COLO668 (cell line): ENCODE measurements around the gene ITGB3BP.
"Not testable (repeated sequence)": the region's sequence is repeated elsewhere in the genome, so short reads cannot be mapped to it uniquely, and the experiment has no call there.

Experiments
- DNase-seq: peaks from one replicate; lab custom pipeline; 2025; ENCODE audit not compliant: unreplicated experiment; lab: John Stamatoyannopoulos, UW

The ITGB3BP gene

DNA sequence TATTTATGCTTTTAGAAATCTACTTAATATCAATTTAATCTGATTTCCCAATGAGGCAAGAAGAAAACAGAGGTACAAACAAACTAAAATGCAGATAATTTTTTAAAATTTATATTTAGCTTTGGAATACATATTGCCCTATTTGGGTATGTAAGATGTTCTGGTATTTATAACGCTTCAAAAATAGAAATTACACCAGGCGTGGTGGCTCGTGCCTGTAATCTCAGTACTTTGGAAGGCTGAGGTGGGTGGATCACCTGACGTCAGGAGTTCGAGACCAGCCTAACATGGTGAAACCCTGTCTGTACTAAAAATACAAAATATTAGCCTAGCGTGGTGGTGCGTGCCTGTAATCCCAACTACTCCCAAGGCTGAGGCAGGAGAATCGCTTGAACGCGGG is 13.3 kb downstream of the ITGB3BP start:
- no peak for DNase-seq

DNA sequence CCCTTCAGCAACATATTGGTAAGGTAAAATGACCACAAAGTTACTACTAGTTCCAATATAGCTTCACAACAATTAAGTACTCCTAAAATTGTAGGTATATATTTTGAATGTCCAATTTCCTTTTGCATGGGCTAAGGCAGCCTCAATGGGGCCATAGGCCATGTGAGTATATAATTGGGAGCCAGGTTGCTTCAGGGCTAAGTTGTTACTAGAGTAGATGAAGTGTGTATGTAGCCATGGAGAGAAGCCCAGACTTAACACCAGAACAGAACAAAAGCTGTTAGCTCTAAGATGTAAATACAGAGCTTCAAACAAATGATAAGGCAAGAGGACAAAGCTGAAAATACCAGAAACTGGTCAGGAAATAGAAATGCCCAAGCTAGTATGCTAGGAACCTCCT is 16.2 kb downstream of the ITGB3BP start:
- no peak for DNase-seq

DNA sequence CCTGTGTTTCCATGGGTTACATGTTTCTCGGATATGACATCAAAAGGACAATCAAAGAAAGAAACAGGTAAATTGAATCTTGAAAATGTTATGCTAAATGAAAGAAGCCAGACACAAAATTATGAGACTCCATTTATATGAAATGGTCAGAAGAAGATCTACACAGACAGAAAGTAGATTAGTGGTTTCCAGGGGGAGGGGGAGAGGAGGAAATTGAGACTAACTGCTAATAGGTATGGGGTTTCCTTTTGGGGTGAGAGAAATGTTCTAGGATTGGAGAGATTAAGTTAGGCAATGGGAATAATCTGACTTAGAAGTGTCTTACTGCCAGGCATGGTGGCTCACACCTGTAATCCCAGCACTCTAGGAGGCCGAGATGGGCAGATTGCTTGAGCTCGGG is 21.8 kb downstream of the ITGB3BP start:
- DNase-seq: no peak

DNA sequence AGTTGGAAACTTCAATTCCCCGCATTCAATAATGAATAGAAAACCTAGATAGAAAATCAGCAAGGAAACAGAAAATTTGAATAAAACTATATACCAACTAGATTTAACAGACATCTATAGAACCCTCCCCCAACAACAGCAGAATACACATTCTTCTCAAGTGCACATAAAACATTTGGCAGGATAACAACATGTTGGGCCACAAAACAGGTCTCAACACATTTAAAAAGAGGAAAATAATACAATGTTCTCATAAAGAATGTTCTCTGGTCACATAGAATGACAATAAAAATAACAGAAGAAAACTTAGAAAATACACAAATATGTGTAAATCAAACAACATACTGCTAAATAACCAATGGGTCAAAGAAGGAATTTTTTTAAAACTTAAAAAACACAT is 24.9 kb downstream of the ITGB3BP start:
- no peak for DNase-seq

DNA sequence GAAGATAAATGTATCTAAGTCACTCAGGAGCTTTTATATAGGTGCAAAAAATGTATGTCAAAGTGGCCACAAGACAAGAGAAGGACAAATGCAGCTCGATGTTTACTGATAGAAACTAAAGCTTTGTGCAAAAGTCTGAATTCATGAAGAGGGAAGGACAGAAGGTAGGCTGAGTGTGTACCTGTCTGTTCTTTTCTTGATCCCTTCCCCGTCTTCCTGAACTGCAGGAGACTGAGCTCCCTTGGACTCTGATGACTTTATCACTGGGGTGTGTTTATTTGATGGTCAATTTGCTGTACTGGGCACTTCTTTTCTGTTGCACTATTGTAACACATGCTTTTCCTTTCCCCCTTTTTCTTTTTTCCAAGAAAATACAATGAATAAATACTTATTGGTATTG is 25.4 kb downstream of the ITGB3BP start:
- DNase-seq: no peak

DNA sequence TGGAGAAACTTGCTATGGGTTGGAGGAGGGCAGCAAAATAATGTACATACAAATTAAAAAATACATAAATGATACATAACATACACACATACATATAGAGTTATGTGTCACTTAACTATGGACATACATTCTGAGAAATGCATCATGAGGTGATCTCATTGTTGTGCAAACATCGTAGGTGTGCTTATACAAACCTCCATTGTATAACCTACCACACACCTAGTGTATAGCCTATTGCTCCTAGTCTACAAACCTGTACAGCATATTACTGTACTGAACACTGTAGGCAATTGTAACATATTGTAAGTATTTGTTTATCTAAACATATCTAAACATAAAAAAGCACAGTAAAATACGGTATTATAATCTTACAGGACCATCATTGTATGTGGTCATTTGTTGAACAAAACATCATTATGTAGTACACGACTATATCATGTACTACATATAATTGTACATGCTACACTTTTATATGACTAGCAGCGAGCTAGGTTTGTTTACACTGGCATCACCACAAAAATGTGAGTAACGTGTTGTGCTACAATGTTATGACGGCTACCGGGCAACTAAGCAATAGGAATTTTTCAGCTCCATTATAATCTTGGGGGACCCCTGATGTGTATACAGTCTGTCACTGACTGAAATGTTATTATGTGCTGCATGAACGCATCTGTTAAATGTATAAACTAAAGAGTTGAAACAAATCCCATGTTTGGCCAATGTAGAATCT is 35.5 kb downstream of the ITGB3BP start:
- peak; percentile 63 for DNase-seq

DNA sequence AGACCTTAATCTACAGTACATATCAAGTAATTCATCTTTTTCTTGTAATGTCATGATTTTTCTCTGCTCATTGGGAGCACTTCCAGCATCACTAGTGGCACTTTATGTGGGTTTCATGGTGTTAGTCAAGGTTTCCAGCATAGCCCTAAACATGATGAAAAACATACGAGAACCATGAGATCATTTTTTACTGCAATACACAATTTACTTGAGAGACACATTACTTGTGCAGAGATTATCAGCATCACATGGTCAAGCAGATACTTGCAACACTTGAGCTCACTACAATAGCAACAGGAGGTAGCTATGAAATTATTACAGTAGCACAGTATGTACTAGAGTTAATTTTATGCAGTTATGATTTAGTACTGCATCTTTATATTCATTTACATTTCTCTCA is 36.4 kb downstream of the ITGB3BP start:
- DNase-seq: no peak

DNA sequence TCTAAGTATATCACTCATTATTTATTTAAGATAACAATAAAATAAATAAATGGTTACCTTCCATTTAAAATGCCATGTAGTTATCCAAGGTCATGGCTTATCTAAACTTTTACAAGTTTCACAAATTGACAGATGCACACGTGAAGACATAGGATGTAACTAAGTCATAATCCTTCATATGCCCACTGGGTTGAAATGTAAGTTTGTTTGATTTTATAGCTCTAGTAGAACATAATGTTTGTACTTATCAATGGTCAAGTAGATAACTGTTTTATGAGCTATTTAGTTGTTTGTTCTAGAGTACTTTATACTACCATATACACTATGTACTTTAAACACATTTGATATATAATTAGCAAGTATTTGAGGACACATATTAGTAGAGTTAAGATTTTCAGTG is 43.0 kb downstream of the ITGB3BP start:
- DNase-seq: no peak

DNA sequence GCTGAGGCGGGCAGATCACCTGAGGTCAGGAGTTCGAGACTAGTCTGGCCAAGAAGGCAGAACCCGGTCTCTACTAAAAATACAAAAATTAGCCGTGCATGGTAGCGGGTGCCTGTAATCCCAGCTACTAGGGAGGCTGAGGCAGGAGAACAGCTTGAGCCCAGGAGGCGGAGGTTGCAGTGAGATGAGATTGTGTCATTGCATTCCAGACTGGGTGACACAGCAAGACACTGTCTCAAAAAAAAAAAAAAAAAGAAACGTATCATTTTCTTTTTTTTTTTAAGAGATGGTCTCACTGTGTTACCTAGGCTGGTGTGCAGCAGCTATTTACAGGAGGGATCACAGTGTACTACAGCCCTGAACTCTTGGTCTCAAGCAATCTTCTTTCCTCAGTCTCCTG is 47.3 kb downstream of the ITGB3BP start:
- no peak for DNase-seq

DNA sequence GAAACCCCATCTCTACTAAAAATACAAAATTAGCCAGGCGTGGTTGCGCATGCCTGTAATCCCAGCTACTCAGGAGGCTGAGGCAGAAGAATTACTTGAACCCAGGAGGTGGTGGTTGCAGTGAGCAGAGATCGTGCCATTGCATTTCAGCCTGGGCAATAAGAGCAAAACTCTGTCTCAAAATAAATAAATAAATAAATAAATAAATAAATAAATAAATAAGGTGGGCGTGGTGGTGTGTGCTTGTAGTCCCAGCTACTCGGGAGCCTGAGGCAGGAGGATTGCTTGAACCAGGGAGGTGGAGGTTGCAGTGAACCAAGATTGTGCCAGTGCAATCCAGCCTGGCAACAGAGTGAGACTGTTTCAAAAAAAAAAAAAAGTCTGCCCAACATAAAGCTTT is 54.3 kb downstream of the ITGB3BP start:
- DNase-seq: not testable (repeated sequence)

DNA sequence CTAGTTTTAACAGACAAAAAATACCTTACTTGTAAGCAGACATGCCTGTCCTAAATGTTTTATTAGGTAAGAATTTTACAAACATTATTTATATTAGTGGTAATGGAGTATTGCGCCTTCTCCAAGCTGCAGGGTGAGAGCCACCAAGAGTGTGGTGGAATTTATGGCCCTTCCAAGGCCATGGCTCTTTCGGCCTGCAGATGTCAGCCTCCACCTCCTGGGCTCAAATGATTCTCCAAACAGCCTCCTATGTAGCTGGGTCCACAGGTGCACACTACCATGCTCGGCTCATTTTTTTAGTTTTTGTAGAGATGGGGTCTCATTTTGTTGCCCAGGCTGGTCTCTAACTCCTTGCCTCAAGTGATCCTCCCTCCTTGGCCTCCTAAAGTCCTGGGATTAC is 56.3 kb downstream of the ITGB3BP start:
- no peak for DNase-seq

DNA sequence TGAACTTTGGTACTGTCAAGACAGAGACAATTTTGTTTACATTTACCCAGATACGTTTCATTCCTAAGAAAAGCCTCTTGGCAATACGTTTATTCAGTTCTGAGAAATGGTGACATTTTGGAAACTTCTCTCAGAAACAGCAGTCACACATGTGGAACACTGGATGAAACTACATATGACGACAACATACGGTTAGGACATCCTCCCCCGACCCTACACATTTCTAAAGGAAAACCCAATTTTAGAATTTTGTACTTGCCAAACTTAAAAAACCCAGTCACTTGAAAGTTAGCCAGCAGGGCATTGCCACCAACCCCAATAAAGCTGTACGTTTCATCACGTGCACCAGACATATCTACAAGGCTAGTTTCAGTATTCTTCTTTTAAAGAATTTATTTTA is 56.8 kb downstream of the ITGB3BP start:
- DNase-seq: no peak

DNA sequence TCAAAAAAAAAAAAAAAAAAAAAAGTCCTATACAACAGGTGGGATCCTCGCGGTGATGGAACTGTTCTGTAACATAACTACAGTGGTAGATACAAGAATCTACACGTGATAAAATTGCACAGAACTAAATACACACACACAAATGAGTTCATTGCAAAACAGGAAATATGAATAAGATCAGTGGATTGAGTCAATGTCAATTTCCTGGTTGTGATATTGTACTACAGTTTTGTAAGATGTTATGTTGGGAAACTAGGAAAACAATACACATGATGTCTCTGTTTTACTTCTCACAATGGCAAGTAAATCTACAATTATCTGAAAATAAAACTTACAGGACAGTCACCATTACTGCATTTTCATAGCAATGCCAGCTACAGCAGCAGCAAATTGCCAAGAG is 59.8 kb downstream of the ITGB3BP start:
- DNase-seq: no peak

DNA sequence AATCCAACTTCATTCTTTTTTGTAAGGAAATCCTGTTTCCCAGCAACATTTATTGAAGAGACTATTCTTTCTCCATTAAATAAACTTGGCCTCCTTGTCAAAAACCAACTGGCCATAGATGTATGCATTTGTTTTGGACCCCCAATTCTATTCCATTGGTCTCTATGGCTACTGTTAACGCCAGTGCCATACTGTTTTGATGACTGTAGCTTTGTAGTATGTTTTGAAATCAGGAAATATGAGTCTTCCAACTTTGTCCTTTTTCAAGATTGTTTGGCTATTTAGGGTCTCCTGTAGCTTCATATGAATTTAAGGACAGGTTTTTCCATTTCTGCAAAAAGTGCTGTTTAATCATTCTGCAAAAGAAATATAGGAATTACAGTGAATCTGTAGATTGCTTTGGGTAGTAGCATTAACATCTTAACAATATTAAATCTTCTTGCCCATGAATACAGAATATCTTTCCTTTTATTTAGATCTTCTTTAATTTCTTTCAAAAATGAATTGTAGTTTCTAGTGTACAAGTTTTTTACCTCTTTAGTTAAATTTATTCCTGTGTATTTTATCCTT is 61.3 kb downstream of the ITGB3BP start:
- no peak for DNase-seq

DNA sequence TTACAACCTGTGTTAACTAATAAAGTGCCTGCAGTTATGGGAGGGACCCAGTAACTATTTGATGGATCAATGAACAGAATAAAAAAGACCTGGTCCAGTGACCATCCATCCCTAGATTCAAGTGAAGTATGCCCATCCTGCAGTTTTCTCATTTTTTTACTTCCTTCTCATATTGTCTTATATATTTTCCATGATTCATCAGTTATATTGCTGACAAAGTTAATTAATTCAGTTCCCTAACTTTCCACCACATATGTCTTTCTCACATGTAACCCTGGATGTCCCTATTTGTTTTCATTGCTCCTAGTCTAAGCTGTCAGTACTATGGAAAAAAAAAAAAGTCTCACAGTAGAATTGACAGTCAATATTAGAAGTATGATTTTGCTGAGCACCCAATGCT is 64.3 kb downstream of the ITGB3BP start:
- DNase-seq: no peak

DNA sequence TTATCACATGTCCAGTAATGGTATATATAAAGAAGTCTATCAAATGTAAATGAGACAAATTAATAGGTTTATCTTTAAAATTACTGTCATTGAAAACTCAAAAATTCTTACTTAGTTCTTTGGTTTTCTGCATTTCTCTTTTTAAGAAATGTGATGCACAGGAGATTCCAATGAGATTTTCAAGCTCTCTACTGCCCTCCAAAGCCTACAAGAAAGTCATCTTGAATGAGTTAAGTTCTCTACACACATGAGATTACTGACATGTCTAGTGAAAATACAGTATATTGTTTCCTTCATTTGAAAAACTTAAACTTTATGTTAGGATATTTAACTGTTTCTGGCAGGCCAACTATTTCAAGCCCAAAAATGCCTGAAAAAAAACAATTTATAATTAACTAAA is 68.8 kb downstream of the ITGB3BP start:
- DNase-seq: no peak

DNA sequence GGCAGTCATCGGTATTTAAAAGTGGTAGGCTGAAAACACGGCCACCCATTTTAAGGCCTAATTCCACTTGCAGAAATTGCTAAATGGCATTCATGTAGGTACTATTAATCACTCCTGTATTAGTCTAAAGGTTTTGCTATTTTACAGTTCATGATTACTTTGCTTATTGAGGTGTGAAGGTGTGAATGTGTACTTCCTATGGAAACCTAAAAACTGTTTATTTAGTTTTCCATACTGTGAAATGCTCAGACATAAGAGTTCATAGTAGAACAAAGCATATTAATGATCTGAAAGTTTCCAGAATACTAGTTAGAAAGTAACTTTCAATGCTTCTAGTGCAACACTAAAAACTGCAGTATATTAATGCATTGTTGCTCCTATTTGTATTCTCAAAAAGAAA is 69.8 kb downstream of the ITGB3BP start:
- no peak for DNase-seq

DNA sequence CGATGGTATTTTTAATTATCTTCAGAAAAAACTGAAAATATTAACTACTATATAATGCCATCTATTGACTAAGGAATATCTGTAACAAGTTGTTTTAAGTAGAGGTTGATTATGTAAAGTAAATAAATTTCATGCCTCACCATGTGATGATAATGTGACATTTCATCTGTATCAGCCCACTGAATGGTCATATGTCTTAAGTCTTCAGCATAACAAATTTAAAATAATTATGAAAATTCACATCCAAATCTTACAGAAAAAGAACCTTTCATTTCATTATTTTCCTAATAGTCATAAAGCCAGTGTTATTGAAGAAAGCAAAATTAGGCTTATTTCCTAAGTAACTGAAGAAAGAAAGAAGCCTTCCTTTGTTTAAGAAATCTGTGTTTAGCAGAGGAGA is 72.6 kb downstream of the ITGB3BP start:
- no peak for DNase-seq

DNA sequence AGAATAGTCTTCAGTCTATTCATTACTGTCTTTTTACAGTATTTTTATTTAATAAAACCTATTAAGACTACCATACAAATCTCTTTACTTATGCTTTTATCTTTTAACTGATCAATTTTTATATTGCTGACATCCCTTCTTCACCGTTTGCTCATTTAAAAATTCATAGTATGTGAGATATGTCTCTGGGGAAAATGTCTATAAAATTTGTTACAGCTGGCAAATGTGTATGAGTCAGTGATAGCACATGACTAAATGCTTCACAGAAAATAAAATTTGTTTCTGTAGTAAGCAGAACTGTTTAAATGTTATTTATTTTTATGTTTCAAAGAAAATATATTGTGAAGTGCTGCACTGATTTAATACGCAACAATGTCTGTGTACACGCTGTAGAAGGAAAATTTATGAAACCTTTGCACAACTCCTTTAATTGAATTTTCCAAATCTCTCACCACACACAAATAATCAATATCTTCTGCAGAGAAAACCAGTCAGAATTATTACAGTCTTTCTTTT is 74.2 kb downstream of the ITGB3BP start:
- DNase-seq: no peak

DNA sequence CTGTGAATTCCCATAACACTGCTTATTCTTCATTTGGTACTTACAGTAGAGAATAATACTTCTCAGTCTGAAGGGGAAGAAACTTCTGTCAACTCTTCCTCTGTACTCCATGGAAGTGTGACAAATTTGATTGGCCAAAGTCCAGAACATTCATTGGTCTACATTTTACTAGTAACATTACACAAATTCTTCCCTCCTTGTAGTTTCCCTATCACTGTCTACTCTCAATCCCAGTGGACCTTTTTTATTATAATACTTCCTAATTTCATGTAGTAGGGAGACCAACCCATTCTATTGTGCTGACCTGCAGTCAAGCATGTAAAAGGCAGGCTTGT is 80.9 kb downstream of the ITGB3BP start:
- DNase-seq: no peak

DNA sequence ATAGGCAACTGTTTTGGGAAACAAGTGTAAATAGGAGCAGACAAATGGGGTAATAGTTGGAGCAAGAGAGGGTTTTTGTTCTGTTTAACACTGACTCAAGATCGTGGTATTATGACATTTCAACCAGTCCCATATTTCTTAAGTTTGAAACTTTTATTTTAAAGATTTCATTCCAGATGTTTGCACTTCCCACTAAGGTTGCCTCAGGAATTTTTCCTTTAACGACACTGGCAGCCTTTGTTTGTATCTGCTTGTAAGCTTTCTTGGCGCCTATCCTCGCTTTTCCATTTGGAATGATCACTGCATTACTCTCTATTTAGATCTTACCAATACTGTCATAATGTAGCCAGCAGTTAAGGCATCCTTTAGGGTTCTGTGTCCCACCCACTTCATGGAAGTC is 87.9 kb downstream of the ITGB3BP start:
- no peak for DNase-seq

DNA sequence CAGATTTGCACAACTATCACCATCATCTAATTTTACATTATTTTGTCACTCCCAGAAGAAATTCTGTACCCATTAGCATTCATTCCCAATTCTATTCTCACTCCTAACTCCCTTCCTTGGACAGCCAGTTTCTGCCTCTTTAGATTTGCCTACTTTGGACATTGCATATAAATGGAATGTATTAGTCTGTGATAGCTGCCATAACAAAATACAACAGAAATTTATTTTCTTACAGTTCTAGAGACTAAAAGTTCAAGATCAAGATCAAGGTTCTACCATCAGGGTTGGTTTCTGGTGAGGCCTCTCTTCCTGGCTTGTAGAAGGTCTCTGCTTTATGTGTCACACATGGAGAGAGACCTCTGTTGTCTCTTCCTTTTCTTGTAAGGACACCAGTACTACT is 93.7 kb downstream of the ITGB3BP start:
- DNase-seq: no peak

DNA sequence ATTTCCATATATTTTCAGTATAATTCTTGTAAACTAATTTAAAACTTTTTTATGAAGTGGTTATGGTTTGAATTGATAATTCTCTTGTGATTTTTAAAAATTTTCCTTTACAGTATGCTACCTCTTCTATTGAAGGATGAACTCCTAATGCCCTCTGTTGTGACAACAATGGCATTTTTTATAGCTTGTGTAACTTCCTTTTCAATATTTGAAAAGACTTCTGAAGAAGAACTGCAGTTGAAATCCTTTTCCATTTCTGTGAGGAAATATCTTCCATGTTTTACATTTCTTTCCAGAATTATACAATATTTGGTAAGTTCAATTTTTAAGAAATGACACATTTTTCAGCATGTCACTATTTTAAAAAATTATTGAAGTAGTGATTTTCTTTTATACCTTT is 94.2 kb downstream of the ITGB3BP start:
- DNase-seq: no peak
